ENCODE results near the gene MYO15B.

The MYO15B gene

GRCh38 chr17:75587675-75588595 lies at the start of gene MYO15B:
Gene MYO15B, plus strand, starts transcription at chr17:75587800. Its CDS starts 258 bp downstream, at chr17:75588058.
- TF ChIP-seq GATA2 (IDR thresholded peaks at IDR 0.05; ENCODE audit: low read depth, low read length) (no peak), GATA3 (IDR thresholded peaks at IDR 0.05; ENCODE audit: low read depth, low read length) (no peak)

DNA sequence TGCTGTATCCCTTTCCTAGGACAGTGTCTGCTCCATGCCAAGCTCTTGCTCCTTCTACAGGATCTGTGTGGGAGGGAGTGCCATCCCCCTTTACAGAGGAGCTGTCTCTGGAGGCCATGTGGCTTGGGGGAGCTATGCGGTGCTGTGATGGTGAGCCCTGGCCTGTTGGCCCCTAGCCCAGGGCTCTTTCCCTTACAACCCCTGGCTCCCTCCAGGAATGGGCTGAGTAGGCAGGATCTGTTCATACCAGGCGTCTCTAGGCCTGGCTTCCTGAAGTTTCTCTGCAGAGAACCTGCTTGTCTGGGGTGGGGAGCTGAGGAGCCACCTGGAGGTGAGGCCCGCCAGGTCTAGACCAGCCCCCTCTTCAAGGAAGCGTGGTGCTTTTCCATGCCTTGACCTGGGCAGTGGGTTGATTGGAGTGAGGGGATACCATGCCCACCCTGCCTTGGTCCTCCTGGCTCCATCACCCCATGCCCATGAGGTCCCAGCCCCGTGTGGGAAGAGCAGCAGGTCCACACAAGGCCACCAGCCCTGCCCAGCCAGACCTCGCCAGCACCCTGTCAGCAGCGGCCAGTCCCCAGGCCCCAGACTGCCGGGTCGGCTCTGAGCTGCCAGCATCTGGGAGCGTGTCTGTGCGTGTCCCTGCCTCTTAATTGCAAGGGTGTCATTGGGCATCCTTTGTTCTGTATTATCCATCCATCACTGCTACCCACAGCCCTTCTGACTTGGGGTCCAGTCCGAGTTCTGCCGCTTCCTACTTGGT lies 47.5 kb upstream of the MYO15B start:
- TF ChIP-seq GATA3 (IDR thresholded peaks at IDR 0.05; ENCODE audit: low read depth, low read length) (no peak), GATA2 (IDR thresholded peaks at IDR 0.05; ENCODE audit: low read depth, low read length) (no peak)

DNA sequence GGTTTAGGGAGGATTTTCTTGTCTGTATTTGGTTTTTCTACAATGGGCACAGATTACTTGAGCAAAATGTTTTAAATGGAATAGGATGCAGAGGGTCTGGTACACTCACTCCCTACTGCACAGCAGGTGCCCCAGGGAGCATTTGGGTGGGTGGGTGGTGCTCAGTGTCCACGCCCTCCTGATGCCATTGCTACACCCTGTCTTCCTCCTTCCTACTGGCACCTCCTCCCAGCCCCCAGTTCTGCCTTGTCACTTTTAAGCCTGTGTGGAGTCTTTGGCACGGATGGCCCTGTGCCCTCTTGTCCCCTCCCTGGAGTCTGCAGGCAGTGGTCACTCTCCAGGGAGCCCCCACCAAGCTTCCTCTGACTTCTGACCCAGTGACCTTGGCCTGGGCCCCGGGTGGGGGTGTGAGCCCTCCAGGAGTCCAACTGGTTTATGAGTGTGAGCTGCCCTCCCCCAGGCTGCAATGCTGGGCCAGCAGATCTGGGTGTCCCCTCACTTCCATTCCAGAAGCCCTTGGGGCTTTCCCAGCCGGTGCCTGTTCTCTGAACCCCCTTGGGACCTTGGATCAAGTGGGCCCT lies 46.6 kb upstream of the MYO15B start:
- TF ChIP-seq GATA3 (IDR thresholded peaks at IDR 0.05; ENCODE audit: low read depth, low read length) (no peak), GATA2 (IDR thresholded peaks at IDR 0.05; ENCODE audit: low read depth, low read length) (no peak)

GRCh38 chr17:75542229-75542628 lies 45.4 kb upstream of the MYO15B start:
- no peak for TF ChIP-seq GATA3 (IDR thresholded peaks at IDR 0.05; ENCODE audit: low read depth, low read length)
- TF ChIP-seq GATA2 (IDR thresholded peaks at IDR 0.05; ENCODE audit: low read depth, low read length), result no peak

DNA sequence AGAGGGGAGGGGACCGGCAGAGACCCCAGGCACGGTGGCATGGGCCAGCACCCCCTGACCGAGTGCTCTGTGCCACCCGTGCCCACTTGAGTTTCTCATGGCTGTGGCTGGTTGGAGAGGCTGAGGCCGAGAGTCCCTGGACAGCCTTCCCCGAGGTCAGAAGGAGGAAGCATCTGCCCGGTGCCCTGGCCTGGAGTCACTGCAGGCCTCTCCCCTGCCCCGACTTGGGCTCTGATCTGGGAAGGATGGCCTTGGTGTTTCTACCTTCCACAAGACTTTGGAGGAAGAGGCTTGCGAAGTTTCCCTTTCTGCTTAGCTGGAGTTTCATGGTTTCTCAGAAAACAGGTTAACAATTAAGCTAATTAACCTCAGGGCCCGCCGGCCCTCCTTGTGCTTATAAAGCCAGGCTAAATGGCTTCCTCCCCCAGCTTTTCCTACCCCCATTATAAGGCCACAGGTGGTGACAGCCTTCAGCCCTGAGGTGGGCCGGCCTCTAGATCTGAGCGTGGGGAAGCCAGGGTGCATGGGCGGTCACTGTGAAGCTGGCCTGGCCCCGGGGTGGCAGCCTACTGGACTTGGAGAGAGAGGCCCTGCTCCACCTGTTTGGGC lies 44.8 kb upstream of the MYO15B start:
- TF ChIP-seq GATA2 (IDR thresholded peaks at IDR 0.05; ENCODE audit: low read depth, low read length) (no peak), GATA3 (IDR thresholded peaks at IDR 0.05; ENCODE audit: low read depth, low read length) (no peak)

DNA sequence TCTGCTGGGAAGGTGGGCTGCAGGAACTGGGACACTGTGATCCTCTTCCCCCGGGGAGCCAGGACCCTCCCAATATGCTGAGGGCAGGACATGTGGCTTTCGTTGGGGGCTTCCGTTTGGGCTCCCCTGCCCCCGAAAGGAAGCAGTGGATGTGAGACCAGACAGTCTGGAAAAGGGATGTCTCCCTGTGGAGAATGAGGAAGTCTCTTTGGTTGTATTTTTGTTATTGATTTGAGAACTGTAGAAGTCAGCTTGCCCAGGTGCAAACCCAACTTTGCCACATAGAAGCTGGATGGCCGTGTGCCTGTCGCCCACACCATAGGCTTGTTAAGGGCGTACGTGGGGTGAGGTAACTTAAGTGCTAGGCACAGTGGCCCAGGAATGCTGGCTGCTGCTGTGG lies 43.4 kb upstream of the MYO15B start:
- no peak for TF ChIP-seq GATA3 (IDR thresholded peaks at IDR 0.05; ENCODE audit: low read depth, low read length)
- TF ChIP-seq GATA2 (IDR thresholded peaks at IDR 0.05; ENCODE audit: low read depth, low read length), result no peak

- TF ChIP-seq GATA3 (IDR thresholded peaks at IDR 0.05; ENCODE audit: low read depth, low read length), result no peak
- TF ChIP-seq GATA2 (IDR thresholded peaks at IDR 0.05; ENCODE audit: low read depth, low read length), result no peak
These were observed 41.4 kb upstream of the MYO15B start for GRCh38 chr17:75546181-75546580.

- TF ChIP-seq GATA3 (IDR thresholded peaks at IDR 0.05; ENCODE audit: low read depth, low read length), result no peak
- no peak for TF ChIP-seq GATA2 (IDR thresholded peaks at IDR 0.05; ENCODE audit: low read depth, low read length)
These were observed 40.5 kb upstream of the MYO15B start for GRCh38 chr17:75547091-75547490.

DNA sequence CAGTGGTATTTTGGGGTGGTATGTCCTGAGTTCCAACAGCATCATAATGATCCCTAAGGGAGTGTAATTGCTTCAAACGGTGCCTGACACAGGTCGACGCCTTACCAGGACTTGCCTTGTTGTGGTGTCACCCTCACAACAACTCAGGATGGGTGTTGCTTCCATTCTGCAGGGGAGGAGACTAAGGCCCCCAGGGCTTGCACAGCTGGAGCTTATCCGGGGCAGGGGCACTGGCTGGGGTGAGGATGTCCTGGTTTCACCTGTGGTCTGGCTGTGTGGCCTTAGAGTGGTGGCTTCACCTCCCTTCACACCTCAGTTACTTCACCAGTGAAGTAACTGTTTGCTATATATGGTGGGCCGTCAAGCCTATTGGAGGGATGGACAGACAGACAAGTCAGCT lies 38.8 kb upstream of the MYO15B start:
- no peak for TF ChIP-seq GATA3 (IDR thresholded peaks at IDR 0.05; ENCODE audit: low read depth, low read length)
- TF ChIP-seq GATA2 (IDR thresholded peaks at IDR 0.05; ENCODE audit: low read depth, low read length), result no peak

- TF ChIP-seq GATA3 (IDR thresholded peaks at IDR 0.05; ENCODE audit: low read depth, low read length), result no peak
- no peak for TF ChIP-seq GATA2 (IDR thresholded peaks at IDR 0.05; ENCODE audit: low read depth, low read length)
These were observed 38.1 kb upstream of the MYO15B start for GRCh38 chr17:75549246-75550138.

GRCh38 chr17:75550139-75550465 lies 37.5 kb upstream of the MYO15B start:
- TF ChIP-seq GATA2 (IDR thresholded peaks at IDR 0.05; ENCODE audit: low read depth, low read length) (no peak), GATA3 (IDR thresholded peaks at IDR 0.05; ENCODE audit: low read depth, low read length) (no peak)

DNA sequence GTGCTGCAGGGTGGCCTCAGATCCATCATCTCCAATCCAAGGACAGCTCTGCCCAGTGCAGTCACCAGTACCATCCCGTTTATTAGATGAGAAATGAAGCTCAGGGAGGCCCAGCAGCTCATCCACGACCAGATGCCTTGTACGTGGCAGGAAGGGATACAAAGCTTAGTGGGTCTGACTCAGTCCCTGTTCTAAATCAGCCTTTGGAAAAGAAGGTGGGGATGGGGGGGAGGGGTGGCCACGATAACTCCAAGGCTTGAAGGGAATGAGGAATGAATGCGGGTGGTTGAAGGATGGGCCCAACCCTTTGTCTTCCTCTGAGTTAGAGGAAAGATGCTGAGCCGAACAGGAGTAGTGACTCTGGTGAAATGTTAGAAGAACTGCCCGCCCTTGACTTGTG lies 36.3 kb upstream of the MYO15B start:
- no peak for TF ChIP-seq GATA2 (IDR thresholded peaks at IDR 0.05; ENCODE audit: low read depth, low read length)
- no peak for TF ChIP-seq GATA3 (IDR thresholded peaks at IDR 0.05; ENCODE audit: low read depth, low read length)

All from SH-SY5Y (cell line).